Lower leg skin (tissue), 4 donors: Measurements from ENCODE around the gene C11orf16. TPM values are rescaled to one million over a fixed set of nuclear protein-coding genes. Genes with fewer than 3 reads are reported as not detected.

Experiments
- DNase-seq, 2 donors: peaks; one replicate each; pipeline ENCODE4 v3.0.0-alpha.2; 2019; ENCODE audit warnings: low spot score in 2 of 2
- H3K4me3 ChIP-seq: fragments of 200-600 bp; sonication (generic); 2 replicates; pipeline ENCODE4 v1.5.1; 2017; ENCODE audit warnings: mild to moderate bottlenecking, low read depth; ENCODE audit not compliant: poor library complexity, severe bottlenecking
- CTCF ChIP-seq, 3 donors: fragments of 450-650 bp; IDR thresholded peaks; one replicate each; pipeline ENCODE4 v1.5.1; 2016; ENCODE audit warnings: antibody characterized with exemption in 3 of 3, mild to moderate bottlenecking in 3 of 3, moderate library complexity in 2 of 3
- POLR2A ChIP-seq, 2 donors: fragments of 450-650 bp; IDR thresholded peaks; one replicate each; pipeline ENCODE4 v1.6.1; 2016 to 2017; ENCODE audit warnings: antibody characterized with exemption in 2 of 2, mild to moderate bottlenecking in 1 of 2, moderate library complexity in 1 of 2
- WGBS, 2 donors: methylation state at CpG; one replicate each; pipeline ENCODE4 v1.1.5; 2018; 5-methylcytosine and 5-hydroxymethylcytosine counted together
- intact Hi-C: fragments of 100-400 bp; cut with DNase I; formaldehyde crosslinking; loops from one replicate; pipeline ENCODE4 v1.15.0; 2023; ENCODE audit warnings: low total_unique reads
- total RNA-seq, 4 donors: library from RNA; depleted of rRNA; stranded (reverse); fragments of >200 nt; gene quantifications; one replicate each; pipeline ENCODE4 v1.1.0, GENCODE V29; 2016

C11orf16 gene
- total RNA-seq, 4 donors from 2014 or later = not detected

GRCh38 chr11:8930456-8931175, 2.1 kb downstream of the C11orf16 start:
- 91% methylated on average over 12 of the region's 12 CpGs for WGBS, 2 donors

GRCh38 chr11:8928981-8929615, 3.6 kb downstream of the C11orf16 start:
- H3K4me3 ChIP-seq = no peak overlapping the region
- WGBS, 2 donors = 57 to 59% methylated on average over 9 of the region's 9 CpGs
- no peak for DNase-seq
- TF ChIP-seq CTCF (IDR thresholded peaks at IDR 0.05) = no peak
- no peak for TF ChIP-seq POLR2A (IDR thresholded peaks at IDR 0.05)
- intact Hi-C loops = no loop called here

More at GRCh38 chr11:8930456-8931175, 2.1 kb downstream of the C11orf16 start:
- no peak for TF ChIP-seq POLR2A (IDR thresholded peaks at IDR 0.05)
- no peak for TF ChIP-seq CTCF (IDR thresholded peaks at IDR 0.05)
- intact Hi-C loops = no loop called here
- no peak for DNase-seq
- no peak overlapping the region for H3K4me3 ChIP-seq

- WGBS, 2 donors = 66 to 82% methylated on average over 4 of the region's 4 CpGs
- TF ChIP-seq CTCF (IDR thresholded peaks at IDR 0.05) (no peak), POLR2A (IDR thresholded peaks at IDR 0.05) (no peak)
- intact Hi-C loops = no loop called here
- DNase-seq = no peak
- H3K4me3 ChIP-seq = no peak overlapping the region
These were observed 4.5 kb downstream of the C11orf16 start for GRCh38 chr11:8928205-8928604.

- DNase-seq = no peak
- no peak for TF ChIP-seq CTCF (IDR thresholded peaks at IDR 0.05)
- TF ChIP-seq POLR2A (IDR thresholded peaks at IDR 0.05) = no peak
- intact Hi-C loops = no loop called here
- no peak overlapping the region for H3K4me3 ChIP-seq
- 79 to 88% methylated on average over 5 of the region's 5 CpGs for WGBS, 2 donors
These were observed 5.5 kb downstream of the C11orf16 start for GRCh38 chr11:8927233-8927632.

- 95 to 96% methylated on average over 5 of the region's 5 CpGs for WGBS, 2 donors
- intact Hi-C loops = no loop called here
- no peak overlapping the region for H3K4me3 ChIP-seq
- TF ChIP-seq POLR2A (IDR thresholded peaks at IDR 0.05) (no peak), CTCF (IDR thresholded peaks at IDR 0.05) (no peak)
- no peak for DNase-seq
These were observed 6.5 kb downstream of the C11orf16 start for GRCh38 chr11:8926236-8926635.
